ENCODE data around the gene KIF4A.
"Not testable (repeated sequence)": the region's sequence is repeated elsewhere in the genome, so short reads cannot be mapped to it uniquely, and the experiment has no call there.

The KIF4A gene

DNA sequence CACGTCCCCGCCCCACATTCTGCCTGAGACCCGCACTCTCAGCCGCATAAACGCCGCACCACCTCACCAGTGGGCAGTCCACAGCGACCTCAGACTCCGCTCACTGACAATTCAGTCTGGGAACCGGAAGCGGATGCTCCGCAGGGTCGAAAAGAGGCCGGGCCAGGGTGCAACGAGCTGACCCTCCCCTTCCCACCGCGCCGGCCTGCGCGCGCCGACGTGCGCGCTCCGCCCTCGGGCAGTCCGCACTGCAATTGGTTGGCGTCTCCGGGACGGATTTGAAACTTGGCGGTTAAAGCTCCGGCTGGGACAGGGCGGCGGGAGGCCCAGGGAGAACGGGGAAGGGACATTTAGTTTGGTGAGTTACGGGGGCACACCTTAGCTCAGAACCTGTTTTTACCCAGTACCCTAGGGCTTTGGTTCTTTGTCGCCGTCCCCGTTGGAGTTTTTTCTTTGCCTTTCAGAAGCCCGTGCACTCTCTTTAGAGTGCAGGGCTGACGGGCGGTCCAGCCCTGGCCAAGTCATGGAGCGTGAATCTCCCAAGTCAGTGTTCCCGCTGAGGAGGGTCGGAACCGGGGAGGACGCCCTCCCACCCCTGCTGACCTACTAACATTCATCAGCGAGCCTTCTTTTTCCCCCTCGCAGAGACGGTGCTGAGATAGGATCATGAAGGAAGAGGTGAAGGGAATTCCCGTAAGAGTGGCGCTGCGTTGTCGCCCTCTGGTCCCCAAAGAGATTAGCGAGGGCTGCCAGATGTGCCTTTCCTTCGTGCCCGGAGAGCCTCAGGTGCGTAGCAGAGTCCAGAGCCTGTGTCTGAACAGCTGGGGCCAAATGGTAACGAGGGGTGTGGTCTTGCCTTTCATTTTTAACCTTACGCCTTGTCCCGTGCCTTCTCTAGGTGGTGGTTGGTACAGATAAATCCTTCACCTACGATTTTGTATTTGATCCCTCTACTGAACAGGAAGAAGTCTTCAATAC, at the start of gene KIF4A, which contains the start of gene PDZD11:
KIF4A (plus strand) TSS at position 312 of the 978 bp plus-strand sequence; CDS start at position 667, 355 bp downstream.
PDZD11 (minus strand) TSS at position 135 of the 978 bp plus-strand sequence. CDS start 586 bp downstream, outside the sequence.
- Histone ChIP-seq H3K36me3 (ENCODE audit: control insufficient read depth, insufficient read depth, low read length) (no peaks in the 10 kb centered on the region), H3K9me3 (ENCODE audit: control insufficient read depth, low read length) (no peaks in the 10 kb centered on the region), H3K4me1 (ENCODE audit: control insufficient read depth, insufficient read depth, low read length) (no peaks in the 10 kb centered on the region), H3K9ac (ENCODE audit: low read length) (peak within 1 kb of the TSS; percentile 73), H3K27me3 (ENCODE audit: control insufficient read depth, insufficient read depth, low read length) (no peaks in the 10 kb centered on the region), H3K4me3 (ENCODE audit: low read length) (peak within 1 kb of the TSS; percentile 86)

DNA sequence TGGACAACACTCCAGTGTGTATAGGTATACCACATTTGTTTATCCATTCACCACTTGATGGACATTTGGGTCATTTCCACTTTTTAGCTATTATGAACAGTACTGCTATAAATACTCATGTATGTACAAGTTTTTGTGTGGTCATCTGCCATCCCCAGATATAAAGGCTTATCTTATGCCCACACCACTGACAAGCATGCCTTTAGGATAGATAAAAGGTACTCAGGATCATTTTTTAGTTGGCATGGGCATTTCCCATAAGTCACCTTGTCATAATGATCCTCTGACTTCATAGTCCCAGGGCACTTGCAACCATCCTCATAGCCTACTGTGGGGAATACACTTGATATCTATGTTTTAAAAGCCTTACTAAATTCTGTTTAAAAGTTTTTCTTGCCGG, 49.2 kb upstream of the KIF4A start:
- Histone ChIP-seq H3K4me1 (ENCODE audit: control insufficient read depth, insufficient read depth, low read length) (no peaks in the 10 kb centered on the region), H3K9ac (ENCODE audit: low read length) (no peak overlapping the region), H3K27me3 (ENCODE audit: control insufficient read depth, insufficient read depth, low read length) (no peaks in the 10 kb centered on the region), H3K36me3 (ENCODE audit: control insufficient read depth, insufficient read depth, low read length) (no peaks in the 10 kb centered on the region), H3K4me3 (ENCODE audit: low read length) (no peak overlapping the region), H3K9me3 (ENCODE audit: control insufficient read depth, low read length) (no peaks in the 10 kb centered on the region)

- H3K9ac ChIP-seq (ENCODE audit: low read length) = no peak overlapping the region
These were observed 48.4 kb upstream of the KIF4A start for GRCh38 chrX:70241501-70241900.

GRCh38 chrX:70243601-70244000, 46.3 kb upstream of the KIF4A start:
- H3K9ac ChIP-seq (ENCODE audit: low read length); H3K9me3 ChIP-seq (ENCODE audit: control insufficient read depth, low read length); H3K4me1 ChIP-seq (ENCODE audit: control insufficient read depth, insufficient read depth, low read length); H3K36me3 ChIP-seq (ENCODE audit: control insufficient read depth, insufficient read depth, low read length); H3K27me3 ChIP-seq (ENCODE audit: control insufficient read depth, insufficient read depth, low read length); H3K4me3 ChIP-seq (ENCODE audit: low read length): not testable (repeated sequence)

More at GRCh38 chrX:70241501-70241900, 48.4 kb upstream of the KIF4A start:
- no peaks in the 10 kb centered on the region for H3K4me1 ChIP-seq (ENCODE audit: control insufficient read depth, insufficient read depth, low read length)
- no peak overlapping the region for H3K4me3 ChIP-seq (ENCODE audit: low read length)
- no peaks in the 10 kb centered on the region for H3K9me3 ChIP-seq (ENCODE audit: control insufficient read depth, low read length)
- H3K36me3 ChIP-seq (ENCODE audit: control insufficient read depth, insufficient read depth, low read length) = no peaks in the 10 kb centered on the region
- no peaks in the 10 kb centered on the region for H3K27me3 ChIP-seq (ENCODE audit: control insufficient read depth, insufficient read depth, low read length)

GRCh38 chrX:70244881-70245280, 45.0 kb upstream of the KIF4A start:
- Histone ChIP-seq H3K4me1 (ENCODE audit: control insufficient read depth, insufficient read depth, low read length) (no peaks in the 10 kb centered on the region), H3K27me3 (ENCODE audit: control insufficient read depth, insufficient read depth, low read length) (no peaks in the 10 kb centered on the region), H3K36me3 (ENCODE audit: control insufficient read depth, insufficient read depth, low read length) (no peaks in the 10 kb centered on the region), H3K9me3 (ENCODE audit: control insufficient read depth, low read length) (no peaks in the 10 kb centered on the region), H3K4me3 (ENCODE audit: low read length) (no peak overlapping the region), H3K9ac (ENCODE audit: low read length) (no peak overlapping the region)

GRCh38 chrX:70247252-70247651, 42.7 kb upstream of the KIF4A start:
- Histone ChIP-seq H3K9ac (ENCODE audit: low read length) (no peak overlapping the region), H3K4me1 (ENCODE audit: control insufficient read depth, insufficient read depth, low read length) (no peaks in the 10 kb centered on the region), H3K9me3 (ENCODE audit: control insufficient read depth, low read length) (no peaks in the 10 kb centered on the region), H3K4me3 (ENCODE audit: low read length) (no peak overlapping the region), H3K27me3 (ENCODE audit: control insufficient read depth, insufficient read depth, low read length) (no peaks in the 10 kb centered on the region), H3K36me3 (ENCODE audit: control insufficient read depth, insufficient read depth, low read length) (no peaks in the 10 kb centered on the region)

- Histone ChIP-seq H3K4me1 (ENCODE audit: control insufficient read depth, insufficient read depth, low read length) (no peaks in the 10 kb centered on the region), H3K9me3 (ENCODE audit: control insufficient read depth, low read length) (no peaks in the 10 kb centered on the region), H3K9ac (ENCODE audit: low read length) (no peak overlapping the region), H3K4me3 (ENCODE audit: low read length) (no peak overlapping the region), H3K36me3 (ENCODE audit: control insufficient read depth, insufficient read depth, low read length) (no peaks in the 10 kb centered on the region), H3K27me3 (ENCODE audit: control insufficient read depth, insufficient read depth, low read length) (no peaks in the 10 kb centered on the region)
These were observed 37.4 kb upstream of the KIF4A start for GRCh38 chrX:70252491-70252890.

GRCh38 chrX:70253377-70254062, 36.4 kb upstream of the KIF4A start:
- H3K9me3 ChIP-seq (ENCODE audit: control insufficient read depth, low read length) = no peaks in the 10 kb centered on the region
- H3K27me3 ChIP-seq (ENCODE audit: control insufficient read depth, insufficient read depth, low read length) = no peaks in the 10 kb centered on the region

DNA sequence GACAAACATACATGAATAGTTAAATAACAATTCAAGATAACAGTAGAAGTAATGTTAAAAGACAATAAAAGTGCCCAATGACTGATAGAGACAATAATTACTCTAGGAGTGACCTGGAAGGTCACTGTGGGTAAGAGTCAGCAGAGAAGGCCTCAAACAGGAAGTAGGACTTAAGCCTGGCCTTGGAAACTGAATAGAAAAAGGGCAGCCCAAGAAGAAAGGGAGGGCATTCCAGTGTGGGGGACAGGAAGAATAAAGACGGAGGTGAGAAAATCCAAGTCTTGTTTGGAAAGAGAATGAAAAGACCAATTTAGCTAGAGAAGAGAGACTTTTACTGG, 35.9 kb upstream of the KIF4A start:
- no peaks in the 10 kb centered on the region for H3K36me3 ChIP-seq (ENCODE audit: control insufficient read depth, insufficient read depth, low read length)
- no peak overlapping the region for H3K4me3 ChIP-seq (ENCODE audit: low read length)
- H3K9me3 ChIP-seq (ENCODE audit: control insufficient read depth, low read length) = no peaks in the 10 kb centered on the region
- no peak overlapping the region for H3K9ac ChIP-seq (ENCODE audit: low read length)
- no peaks in the 10 kb centered on the region for H3K27me3 ChIP-seq (ENCODE audit: control insufficient read depth, insufficient read depth, low read length)
- H3K4me1 ChIP-seq (ENCODE audit: control insufficient read depth, insufficient read depth, low read length) = no peaks in the 10 kb centered on the region

More at GRCh38 chrX:70253377-70254062, 36.4 kb upstream of the KIF4A start:
- Histone ChIP-seq H3K4me3 (ENCODE audit: low read length) (no peak overlapping the region), H3K4me1 (ENCODE audit: control insufficient read depth, insufficient read depth, low read length) (no peaks in the 10 kb centered on the region), H3K9ac (ENCODE audit: low read length) (no peak overlapping the region), H3K36me3 (ENCODE audit: control insufficient read depth, insufficient read depth, low read length) (no peaks in the 10 kb centered on the region)

DNA sequence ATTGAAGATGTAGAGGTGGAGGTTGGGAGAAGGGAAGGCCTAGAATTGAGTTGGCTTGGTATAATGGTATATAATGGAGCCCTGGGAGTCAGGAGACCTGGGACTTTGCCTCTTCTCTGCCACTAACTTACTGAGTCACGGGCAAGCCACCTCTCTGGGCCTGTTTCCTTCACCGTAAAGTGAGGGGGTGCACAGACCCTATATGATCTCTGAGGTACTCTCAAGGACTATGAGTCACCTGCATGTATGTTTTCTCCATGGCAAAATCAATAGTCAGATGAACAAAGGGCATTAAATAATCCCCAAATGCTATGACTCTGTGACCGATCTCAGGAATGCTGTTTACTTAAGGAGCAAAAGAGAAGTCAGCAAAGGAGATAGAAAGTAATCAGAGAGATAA, 35.0 kb upstream of the KIF4A start:
- Histone ChIP-seq H3K9ac (ENCODE audit: low read length) (no peak overlapping the region), H3K4me3 (ENCODE audit: low read length) (no peak overlapping the region), H3K27me3 (ENCODE audit: control insufficient read depth, insufficient read depth, low read length) (no peaks in the 10 kb centered on the region), H3K4me1 (ENCODE audit: control insufficient read depth, insufficient read depth, low read length) (no peaks in the 10 kb centered on the region), H3K36me3 (ENCODE audit: control insufficient read depth, insufficient read depth, low read length) (no peaks in the 10 kb centered on the region), H3K9me3 (ENCODE audit: control insufficient read depth, low read length) (no peaks in the 10 kb centered on the region)

GRCh38 chrX:70255452-70255851, 34.5 kb upstream of the KIF4A start:
- Histone ChIP-seq H3K4me3 (ENCODE audit: low read length) (no peak overlapping the region), H3K36me3 (ENCODE audit: control insufficient read depth, insufficient read depth, low read length) (no peaks in the 10 kb centered on the region), H3K27me3 (ENCODE audit: control insufficient read depth, insufficient read depth, low read length) (no peaks in the 10 kb centered on the region), H3K9me3 (ENCODE audit: control insufficient read depth, low read length) (no peaks in the 10 kb centered on the region), H3K9ac (ENCODE audit: low read length) (no peak overlapping the region), H3K4me1 (ENCODE audit: control insufficient read depth, insufficient read depth, low read length) (no peaks in the 10 kb centered on the region)
